Kidney glomerular epithelial cell (primary cell): ENCODE data around the gene ULK2.
"Not testable (repeated sequence)": the region's sequence is repeated elsewhere in the genome, so short reads cannot be mapped to it uniquely, and the experiment has no call there.

Source experiments
- DNase-seq: peaks from one replicate; lab custom pipeline; 2025; lab: John Stamatoyannopoulos, UW

Gene ULK2

GRCh38 chr17:19865021-19865420 is 2.7 kb downstream of the ULK2 start:
- DNase-seq = no peak

- DNase-seq = not testable (repeated sequence)
Measured at GRCh38 chr17:19860647-19861177, 7.0 kb downstream of the ULK2 start.

GRCh38 chr17:19857640-19858039 is 10.1 kb downstream of the ULK2 start:
- no peak for DNase-seq

- DNase-seq = no peak
Measured at GRCh38 chr17:19833914-19834313, 33.8 kb downstream of the ULK2 start.

DNA sequence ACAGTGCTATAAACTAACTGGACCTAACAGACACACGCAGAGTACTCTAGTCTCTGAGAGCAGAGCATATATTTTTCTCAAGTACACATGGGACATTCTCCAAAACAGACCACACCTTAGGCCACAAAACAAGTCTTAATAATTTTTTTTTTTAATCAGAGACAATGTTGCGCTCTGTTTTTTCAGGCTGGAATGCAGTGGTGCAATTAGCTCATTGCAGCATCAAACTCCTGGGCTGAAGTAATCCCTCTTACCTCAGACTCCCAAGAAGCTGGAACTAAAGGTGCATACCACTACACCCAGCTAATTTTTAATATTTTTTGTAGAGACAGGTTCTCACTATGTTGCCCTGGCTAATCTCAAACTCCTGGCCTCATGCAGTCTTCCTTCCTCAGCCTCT is 37.7 kb downstream of the ULK2 start:
- DNase-seq = no peak

DNA sequence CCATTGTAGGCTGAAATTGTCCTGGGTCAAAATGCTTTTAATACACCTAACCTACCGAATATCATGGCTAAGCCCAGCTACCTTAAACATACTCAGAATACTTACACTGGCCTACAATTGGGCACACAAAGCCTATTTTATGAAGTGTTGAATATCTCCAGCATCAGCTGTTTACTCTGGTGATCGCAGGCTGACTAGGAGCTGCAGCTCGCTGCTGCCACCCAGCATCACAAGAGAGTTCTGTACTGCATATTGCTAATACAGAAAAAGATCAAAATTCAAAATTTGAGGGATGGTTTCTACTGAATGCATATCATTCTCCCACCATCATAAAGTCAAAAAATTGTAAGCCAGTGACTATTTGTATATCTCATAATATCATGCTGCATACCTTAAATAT is 55.3 kb downstream of the ULK2 start:
- DNase-seq = no peak

DNA sequence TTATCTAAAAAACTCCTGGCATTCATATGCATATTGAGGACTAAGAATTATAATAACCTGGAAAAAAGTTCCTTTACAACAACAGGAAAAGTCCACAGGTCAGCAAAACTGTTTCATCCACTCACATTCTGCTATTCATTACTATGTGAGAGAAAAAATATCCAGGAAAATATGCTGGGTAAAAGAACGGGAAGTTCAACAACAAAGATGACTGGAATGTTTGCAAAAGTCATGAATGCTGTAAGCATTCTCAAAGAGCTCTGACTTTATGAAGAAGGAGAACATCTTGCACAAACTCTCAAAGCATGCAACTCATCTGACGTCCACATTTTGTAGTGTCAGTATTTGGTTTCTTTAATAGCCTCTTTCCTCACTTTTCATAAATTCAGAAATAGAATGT is 62.7 kb downstream of the ULK2 start:
- DNase-seq = no peak

DNA sequence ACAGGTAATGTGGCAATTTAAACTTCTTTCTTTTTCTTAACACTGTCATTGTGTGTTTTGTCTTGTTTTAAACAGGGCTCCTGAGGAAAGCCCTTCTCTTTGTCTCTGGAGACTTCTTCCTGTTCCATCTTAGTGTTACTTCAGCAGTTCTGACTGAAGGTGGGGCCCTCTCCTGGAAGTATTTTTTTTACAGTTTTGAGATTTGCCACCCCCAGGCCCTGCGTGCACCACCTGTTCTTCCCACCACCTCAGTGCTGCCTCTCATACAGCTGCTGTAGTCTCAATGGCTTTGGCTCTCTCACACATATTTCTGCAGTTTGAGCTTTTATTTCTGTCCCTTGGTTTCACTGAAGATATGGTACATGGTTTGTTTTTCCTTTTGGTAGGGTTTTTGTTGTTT is 67.2 kb downstream of the ULK2 start:
- no peak for DNase-seq

DNA sequence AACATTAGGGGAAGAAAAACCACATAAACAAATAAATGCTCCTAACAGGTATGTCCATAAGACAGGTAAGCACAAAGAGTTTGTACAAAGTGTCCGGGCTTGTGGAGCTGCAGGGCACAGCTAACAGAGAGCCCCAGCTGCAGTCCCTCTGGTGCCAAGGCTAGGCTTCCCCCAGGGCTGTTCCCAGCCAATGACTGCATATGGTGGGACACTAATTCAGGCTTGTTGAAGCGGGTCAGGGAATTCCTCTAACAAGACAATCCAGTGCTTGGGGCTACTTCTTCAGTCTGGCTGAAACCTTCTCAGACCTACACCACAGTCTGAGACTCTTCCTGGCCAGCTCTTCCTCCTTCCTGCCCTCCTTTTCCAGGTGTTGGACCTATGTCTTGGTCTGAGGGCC is 67.9 kb downstream of the ULK2 start:
- DNase-seq = no peak

DNA sequence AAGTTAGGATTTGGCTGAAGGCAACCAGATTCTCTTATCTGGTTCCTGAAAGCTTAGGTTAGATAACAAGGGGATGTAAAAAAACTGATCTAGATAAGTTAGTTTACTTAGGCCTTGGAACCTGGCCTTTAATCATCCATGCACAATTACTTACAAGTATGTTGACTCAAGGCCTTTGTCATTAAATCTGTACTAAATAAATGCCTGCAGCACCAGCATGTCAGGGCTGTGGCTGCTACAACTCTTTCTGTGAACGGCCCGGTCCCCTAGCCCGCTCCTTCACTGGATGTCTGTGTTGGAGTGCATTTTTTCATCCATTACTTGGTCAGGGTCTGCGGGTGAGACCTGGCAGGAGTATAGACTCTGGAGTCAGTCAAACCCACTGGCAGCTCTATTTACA is 71.3 kb downstream of the ULK2 start:
- no peak for DNase-seq

DNA sequence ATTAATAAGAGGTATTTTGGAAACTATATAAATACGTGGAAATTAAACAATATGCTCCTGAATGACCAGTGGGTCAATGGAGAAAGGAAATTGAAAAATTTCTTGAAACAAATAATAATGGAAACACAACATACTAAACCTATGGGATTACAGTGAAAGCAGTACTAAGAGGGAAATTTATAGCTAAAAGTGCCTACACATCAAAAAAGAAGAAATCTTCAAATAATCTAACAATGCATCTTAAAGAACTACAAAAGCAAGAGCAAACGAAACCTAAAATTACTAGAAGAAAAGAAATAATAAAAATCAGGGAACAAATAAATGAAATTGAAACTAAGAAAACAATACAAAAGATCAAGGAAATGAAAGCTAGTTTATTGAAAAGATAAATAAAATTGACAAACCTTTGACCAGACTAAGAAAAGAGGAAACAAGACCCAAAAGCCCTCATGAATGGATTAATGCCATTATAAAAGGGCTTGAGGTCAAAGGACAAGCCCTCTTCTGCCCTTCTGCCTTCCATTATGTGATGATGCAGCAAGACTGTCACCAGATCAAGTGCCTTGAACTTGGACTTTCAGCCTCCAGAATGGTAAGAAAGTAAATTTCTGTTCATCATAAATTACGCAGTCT is 75.7 kb downstream of the ULK2 start:
- DNase-seq = no peak

DNA sequence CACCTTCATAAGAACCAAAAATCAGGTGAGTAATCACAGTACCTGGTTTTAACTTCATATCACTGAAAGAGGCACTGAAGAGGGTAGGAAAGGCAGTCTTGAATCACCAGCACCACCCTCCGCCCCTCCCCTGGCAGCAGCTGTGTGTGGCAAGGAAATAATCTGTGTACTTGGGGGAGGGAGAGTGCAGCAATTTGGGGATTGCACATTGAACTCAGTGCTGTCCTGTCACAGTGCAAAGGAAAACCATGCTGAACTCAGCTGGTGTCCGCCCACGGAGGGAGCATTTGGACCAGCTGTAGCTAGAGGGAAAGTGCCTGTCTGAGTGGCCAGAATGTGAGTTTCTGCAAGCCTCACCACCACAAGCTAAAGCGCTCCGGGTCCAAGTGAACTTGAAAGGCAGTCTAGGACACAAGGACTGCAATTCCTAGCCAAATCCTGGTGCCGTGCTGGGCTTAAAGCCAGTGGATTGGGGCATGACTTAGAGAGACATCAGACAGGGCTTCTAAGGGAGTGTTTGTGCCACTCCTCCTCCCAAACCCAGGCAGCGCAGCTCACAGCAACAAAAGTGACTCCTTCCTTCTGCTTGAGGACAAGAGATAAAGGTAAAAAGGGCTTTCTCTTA is 79.9 kb downstream of the ULK2 start:
- DNase-seq = no peak

GRCh38 chr17:19785854-19786253 is 81.9 kb downstream of the ULK2 start:
- DNase-seq = no peak

- DNase-seq = no peak
Measured at GRCh38 chr17:19781488-19782458, 86.0 kb downstream of the ULK2 start.

DNA sequence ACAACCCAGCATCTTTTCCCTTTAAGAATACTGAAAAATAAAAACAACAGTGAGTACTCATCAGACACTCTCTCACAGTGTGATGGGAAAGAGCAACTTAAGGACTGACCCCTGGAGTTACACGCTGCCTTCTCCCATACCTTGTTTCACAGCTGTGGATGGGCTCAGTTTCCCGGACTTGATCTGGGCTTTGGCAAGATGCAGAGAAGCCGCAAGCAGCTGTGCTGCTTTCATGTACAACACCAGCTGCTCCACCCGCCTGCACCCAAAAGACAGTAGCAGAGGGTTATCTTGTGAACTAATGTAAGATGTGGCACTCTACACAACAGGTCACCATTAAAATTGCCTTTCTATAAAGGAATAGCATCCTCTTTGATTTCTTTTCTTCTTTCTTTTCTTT is 86.9 kb downstream of the ULK2 start:
- DNase-seq = no peak

GRCh38 chr17:19773534-19773933 is 94.2 kb downstream of the ULK2 start:
- DNase-seq = no peak

GRCh38 chr17:19771971-19772630 is 95.6 kb downstream of the ULK2 start:
- DNase-seq = no peak

DNA sequence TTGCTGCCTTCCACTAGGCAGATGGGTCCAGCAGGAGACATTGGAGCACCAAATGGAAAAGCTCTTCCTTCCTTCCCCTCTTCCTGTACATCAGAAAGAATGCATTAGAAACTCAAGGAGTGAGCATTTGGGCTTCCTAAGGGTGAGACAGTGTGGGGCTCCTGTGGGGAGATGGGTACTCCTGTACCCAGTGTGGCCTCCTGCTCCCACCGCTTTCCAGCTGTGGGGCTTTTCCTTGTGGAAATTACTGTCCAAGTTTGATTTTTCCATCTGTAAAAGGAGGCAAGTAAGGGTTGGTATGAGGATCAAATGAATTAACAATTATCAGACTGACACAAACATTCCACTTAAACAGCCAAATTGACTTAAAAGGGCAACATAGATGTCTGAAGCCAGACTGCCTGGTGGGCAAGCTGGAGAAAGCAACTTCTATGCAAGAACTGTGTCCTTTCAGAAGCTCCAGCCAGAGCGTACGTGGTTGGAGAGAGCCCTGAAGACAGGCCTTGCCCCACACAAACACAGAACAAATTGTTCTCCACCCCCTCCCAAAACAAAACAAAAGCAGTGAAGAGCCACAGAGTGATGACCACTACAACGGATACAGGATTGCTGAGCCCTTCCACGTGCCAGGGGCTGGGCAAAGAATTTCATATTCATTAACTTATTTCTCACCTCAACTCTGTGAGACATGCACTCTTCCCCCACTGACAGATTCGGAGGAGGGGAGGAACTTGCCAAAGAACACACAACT is 96.6 kb downstream of the ULK2 start:
- DNase-seq = no peak

DNA sequence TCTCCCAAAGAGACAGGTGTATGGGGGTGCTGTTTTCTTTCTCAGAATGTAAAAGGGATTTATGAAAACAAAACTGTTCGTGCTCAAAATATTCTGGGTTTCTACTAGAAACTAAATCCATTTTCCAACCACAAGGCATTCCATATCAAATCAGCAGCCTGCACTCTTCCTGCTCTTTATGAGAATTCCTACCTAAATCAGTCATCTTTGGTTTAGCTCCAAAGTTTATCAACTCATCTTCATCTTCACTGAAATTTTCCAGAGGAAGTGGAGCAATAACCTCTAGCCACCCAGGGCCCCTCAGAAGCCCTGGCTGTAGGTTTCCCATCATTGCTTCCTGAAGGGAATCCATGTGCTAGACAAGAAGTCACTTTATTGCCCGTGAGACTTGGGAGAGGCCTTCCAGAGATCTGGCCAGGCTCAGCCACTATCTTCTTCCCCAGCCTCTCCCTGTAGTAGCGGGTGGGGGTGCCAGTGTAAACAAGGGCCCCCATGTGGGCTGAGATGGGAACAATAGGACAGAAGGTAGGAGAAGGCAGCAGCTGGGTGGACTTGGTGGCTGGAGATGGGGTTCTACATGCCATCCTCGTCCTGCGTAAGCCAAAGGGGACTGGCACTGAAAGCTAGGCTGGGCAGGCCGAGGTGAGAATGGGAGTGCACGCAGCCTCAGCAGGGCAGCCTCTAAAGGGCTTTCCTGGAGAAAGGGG is 97.6 kb downstream of the ULK2 start:
- no peak for DNase-seq

GRCh38 chr17:19768046-19768782 is 99.5 kb downstream of the ULK2 start:
- DNase-seq = no peak
